Parathyroid adenoma (tissue), 2 donors: Measurements from ENCODE around the gene ARHGAP24.

Source experiments
- H2AFZ ChIP-seq: fragments of 300-600 bp; sonication (generic); one replicate; pipeline ENCODE4 v1.7.0; 2017; ENCODE audit warnings: antibody characterized with exemption, mild to moderate bottlenecking
- H3K27ac ChIP-seq: fragments of 300-600 bp; sonication (generic); one replicate; pipeline ENCODE4 v1.7.0; 2017
- H3K27me3 ChIP-seq: fragments of 300-600 bp; sonication (generic); one replicate; pipeline ENCODE4 v1.7.0; 2017; ENCODE audit warnings: low read length; ENCODE audit not compliant: control insufficient read depth, insufficient read depth
- H3K36me3 ChIP-seq: fragments of 300-600 bp; sonication (generic); one replicate; pipeline ENCODE4 v1.7.0; 2017; ENCODE audit warnings: low read length; ENCODE audit not compliant: control insufficient read depth, insufficient read depth
- H3K4me1 ChIP-seq: fragments of 300-600 bp; sonication (generic); one replicate; pipeline ENCODE4 v1.7.0; 2017; ENCODE audit warnings: control low read depth
- H3K4me2 ChIP-seq: fragments of 300-600 bp; sonication (generic); one replicate; pipeline ENCODE4 v1.7.0; 2017; ENCODE audit warnings: low read length
- H3K4me3 ChIP-seq: fragments of 300-600 bp; sonication (generic); one replicate; pipeline ENCODE4 v1.7.0; 2017; ENCODE audit warnings: low read depth, low read length
- H3K79me2 ChIP-seq: fragments of 300-600 bp; sonication (generic); one replicate; pipeline ENCODE4 v1.7.0; 2017; ENCODE audit warnings: control low read depth
- H3K9ac ChIP-seq: fragments of 300-600 bp; sonication (generic); one replicate; pipeline ENCODE4 v1.7.0; 2017; ENCODE audit warnings: mild to moderate bottlenecking
- H3K9me3 ChIP-seq: fragments of 300-600 bp; sonication (generic); one replicate; pipeline ENCODE4 v1.7.0; 2017; ENCODE audit warnings: low read length; ENCODE audit not compliant: control insufficient read depth
- CTCF ChIP-seq: fragments of 300-600 bp; sonication (generic); IDR thresholded peaks from one replicate; pipeline ENCODE4 v1.7.0; 2017; ENCODE audit warnings: antibody characterized with exemption, mild to moderate bottlenecking
- donor health status: primary hyperparathyroidism.

The ARHGAP24 gene

GRCh38 chr4:85489273-85489981 lies 14.5 kb downstream of the ARHGAP24 start:
- H3K4me1 ChIP-seq = no peaks in the 10 kb centered on the region
- H3K9me3 ChIP-seq = no peaks in the 10 kb centered on the region
- no peaks in the 10 kb centered on the region for H3K79me2 ChIP-seq
- no peak overlapping the region for H3K4me2 ChIP-seq
- no peak overlapping the region for H3K4me3 ChIP-seq
- no peaks in the 10 kb centered on the region for H3K27me3 ChIP-seq
- no peak for TF ChIP-seq CTCF
- H3K27ac ChIP-seq = no peak overlapping the region
- no peak overlapping the region for H3K9ac ChIP-seq
- no peaks in the 10 kb centered on the region for H3K36me3 ChIP-seq
- H2AFZ ChIP-seq = no peak overlapping the region

GRCh38 chr4:85491527-85491926 lies 16.6 kb downstream of the ARHGAP24 start:
- TF ChIP-seq CTCF = no peak
- Histone ChIP-seq H2AFZ (no peak overlapping the region), H3K4me3 (no peak overlapping the region), H3K4me2 (no peak overlapping the region), H3K27ac (no peak overlapping the region), H3K4me1 (no peaks in the 10 kb centered on the region), H3K36me3 (no peaks in the 10 kb centered on the region), H3K27me3 (no peaks in the 10 kb centered on the region), H3K9me3 (no peaks in the 10 kb centered on the region), H3K79me2 (no peaks in the 10 kb centered on the region), H3K9ac (no peak overlapping the region)

- H3K9me3 ChIP-seq = no peaks in the 10 kb centered on the region
- no peaks in the 10 kb centered on the region for H3K27me3 ChIP-seq
- H2AFZ ChIP-seq = no peak overlapping the region
- H3K36me3 ChIP-seq = no peaks in the 10 kb centered on the region
- no peak overlapping the region for H3K4me3 ChIP-seq
- H3K79me2 ChIP-seq = no peaks in the 10 kb centered on the region
- no peaks in the 10 kb centered on the region for H3K4me1 ChIP-seq
- H3K27ac ChIP-seq = no peak overlapping the region
- H3K9ac ChIP-seq = no peak overlapping the region
- H3K4me2 ChIP-seq = no peak overlapping the region
- no peak for TF ChIP-seq CTCF
Measured at GRCh38 chr4:85492336-85492735, 17.4 kb downstream of the ARHGAP24 start.

GRCh38 chr4:85495621-85496020 lies 20.7 kb downstream of the ARHGAP24 start:
- TF ChIP-seq CTCF = no peak
- H3K36me3 ChIP-seq = no peaks in the 10 kb centered on the region
- H3K4me2 ChIP-seq = no peak overlapping the region
- no peak overlapping the region for H3K4me3 ChIP-seq
- H3K27me3 ChIP-seq = no peaks in the 10 kb centered on the region
- no peak overlapping the region for H2AFZ ChIP-seq
- no peaks in the 10 kb centered on the region for H3K4me1 ChIP-seq
- no peaks in the 10 kb centered on the region for H3K79me2 ChIP-seq
- H3K9ac ChIP-seq = no peak overlapping the region
- H3K27ac ChIP-seq = no peak overlapping the region
- no peaks in the 10 kb centered on the region for H3K9me3 ChIP-seq
